RWPE1 (cell line): ENCODE results near the gene ELFN2.
A peak's percentile ranks its signal among the peaks of the same experiment; 100 is the strongest.

Source experiments
- CTCF ChIA-PET: fragments of 350-600 bp; sonication (Branson Sonifier 250); formaldehyde crosslinking; extraction: SDS; loops from one replicate; lab custom pipeline; 2021; lab: Yijun Ruan, JAX
- POLR2A ChIA-PET: fragments of 400-600 bp; formaldehyde crosslinking; extraction: SDS; loops from one replicate; lab custom pipeline; 2020; ENCODE audit warnings: antibody characterized with exemption; ENCODE audit not compliant: low non-redundant PET; lab: Yijun Ruan, JAX
- DNase-seq: peaks from one replicate; pipeline ENCODE4 v3.0.0; 2012; ENCODE audit warnings: low spot score
- H3K27ac ChIP-seq: fragments of 450-650 bp; 2 replicates; pipeline ENCODE4 v1.5.1; 2017
- TF ChIP-seq, protein P1 (sequence below): fragments of 450-650 bp; conservative IDR thresholded peaks from 2 replicates; pipeline ENCODE4 v1.5.1; 2017; ENCODE audit warnings: low read depth, mild to moderate bottlenecking

The ELFN2 gene

DNA sequence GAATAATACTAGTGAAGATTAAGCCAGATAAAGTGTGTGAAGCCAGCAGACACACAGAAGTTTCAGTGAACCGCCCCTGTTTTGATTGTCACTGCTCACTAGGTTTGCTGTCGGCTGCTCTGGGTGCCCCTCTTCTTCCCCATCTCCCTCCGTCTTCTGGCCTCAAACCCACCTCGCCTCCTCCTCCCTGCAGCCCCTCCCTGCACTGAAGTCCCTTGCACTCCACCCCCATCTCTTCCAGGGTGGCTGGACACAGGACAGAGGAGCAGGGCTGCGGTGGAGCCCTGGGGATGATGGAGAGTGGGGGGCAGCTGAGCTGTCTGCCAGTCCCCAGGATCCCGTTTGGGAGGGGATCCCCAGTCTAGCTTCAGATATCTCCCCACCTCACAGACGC is 91.5 kb downstream of the ELFN2 start:
- TF ChIP-seq, protein P1, sequence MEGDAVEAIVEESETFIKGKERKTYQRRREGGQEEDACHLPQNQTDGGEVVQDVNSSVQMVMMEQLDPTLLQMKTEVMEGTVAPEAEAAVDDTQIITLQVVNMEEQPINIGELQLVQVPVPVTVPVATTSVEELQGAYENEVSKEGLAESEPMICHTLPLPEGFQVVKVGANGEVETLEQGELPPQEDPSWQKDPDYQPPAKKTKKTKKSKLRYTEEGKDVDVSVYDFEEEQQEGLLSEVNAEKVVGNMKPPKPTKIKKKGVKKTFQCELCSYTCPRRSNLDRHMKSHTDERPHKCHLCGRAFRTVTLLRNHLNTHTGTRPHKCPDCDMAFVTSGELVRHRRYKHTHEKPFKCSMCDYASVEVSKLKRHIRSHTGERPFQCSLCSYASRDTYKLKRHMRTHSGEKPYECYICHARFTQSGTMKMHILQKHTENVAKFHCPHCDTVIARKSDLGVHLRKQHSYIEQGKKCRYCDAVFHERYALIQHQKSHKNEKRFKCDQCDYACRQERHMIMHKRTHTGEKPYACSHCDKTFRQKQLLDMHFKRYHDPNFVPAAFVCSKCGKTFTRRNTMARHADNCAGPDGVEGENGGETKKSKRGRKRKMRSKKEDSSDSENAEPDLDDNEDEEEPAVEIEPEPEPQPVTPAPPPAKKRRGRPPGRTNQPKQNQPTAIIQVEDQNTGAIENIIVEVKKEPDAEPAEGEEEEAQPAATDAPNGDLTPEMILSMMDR: no peak
- ChIA-PET CTCF (no interaction called here), POLR2A (no interaction called here)
- no peak for DNase-seq
- H3K27ac ChIP-seq: peak overlapping the region; percentile 80

DNA sequence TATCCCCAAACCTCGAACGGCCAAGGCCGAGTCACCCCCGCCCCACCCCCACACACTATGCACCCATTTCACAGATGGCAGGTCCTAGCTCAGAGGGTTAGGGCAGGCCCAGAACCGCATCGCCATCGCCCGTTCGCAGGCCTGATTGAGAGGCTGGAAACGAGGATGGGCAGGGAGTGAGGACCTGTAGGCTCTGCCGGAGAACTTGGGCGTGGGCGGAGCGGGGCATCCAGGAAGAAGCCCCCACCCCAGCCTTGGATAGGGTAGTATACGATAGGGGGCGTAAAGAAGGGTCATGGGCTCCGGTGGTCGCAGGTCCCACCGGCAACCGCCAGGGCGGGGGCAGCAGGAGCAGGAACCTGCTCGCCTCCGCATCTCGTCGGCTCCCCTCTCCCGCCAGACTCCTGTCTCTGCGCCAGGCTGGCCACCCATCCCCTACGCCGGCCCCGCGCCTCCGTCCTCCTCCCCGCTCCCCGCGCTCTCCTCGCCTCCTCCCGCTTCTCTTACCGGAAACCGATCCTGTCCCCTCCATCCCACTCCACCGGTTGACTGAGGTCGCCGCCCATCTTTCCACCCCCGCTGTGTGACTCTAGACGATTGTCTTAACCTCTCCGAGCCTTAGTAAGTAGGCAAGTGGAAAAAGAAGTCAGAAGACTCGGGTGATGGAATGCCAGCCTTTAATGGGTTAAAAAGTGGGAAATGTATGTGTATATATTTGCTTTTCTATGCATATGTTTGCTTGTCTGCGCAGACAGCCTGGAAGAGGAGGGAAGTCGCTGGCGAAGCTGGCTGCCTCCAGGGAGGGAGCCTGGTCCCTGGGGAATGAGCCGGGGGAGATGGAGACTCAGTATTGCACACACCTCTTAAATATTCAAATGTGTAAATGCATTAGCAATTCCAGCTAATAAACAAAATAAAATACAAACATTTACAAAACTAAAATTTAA is 92.1 kb downstream of the ELFN2 start:
- TF ChIP-seq, protein P1: no peak
- DNase-seq: no peak
- ChIA-PET CTCF (no interaction called here), POLR2A (no interaction called here)
- peak overlapping the region; percentile 80 for H3K27ac ChIP-seq

DNA sequence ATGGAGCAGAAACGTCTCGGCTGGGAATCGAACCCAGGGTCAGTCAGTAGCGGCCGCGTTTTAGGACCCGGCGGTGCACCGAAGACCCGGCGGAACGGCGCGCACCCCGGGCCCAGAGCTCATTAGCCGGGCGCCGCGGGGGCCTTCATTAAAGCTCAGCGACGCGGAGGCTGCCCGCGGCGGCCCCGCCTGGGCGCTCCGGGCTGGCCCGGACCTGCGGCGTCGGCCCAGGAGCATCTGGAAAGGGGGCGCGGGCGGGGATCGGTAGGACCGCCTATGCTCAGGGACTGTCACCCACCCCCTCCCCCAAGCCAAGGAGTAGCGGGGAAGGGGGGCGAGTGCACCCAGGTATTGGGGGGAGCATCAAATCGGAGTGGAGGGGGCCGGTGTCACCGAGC is 92.8 kb downstream of the ELFN2 start:
- POLR2A ChIA-PET: no interaction called here
- CTCF ChIA-PET: no interaction called here
- TF ChIP-seq, protein P1: no peak
- no peak for DNase-seq
- no peak overlapping the region for H3K27ac ChIP-seq

DNA sequence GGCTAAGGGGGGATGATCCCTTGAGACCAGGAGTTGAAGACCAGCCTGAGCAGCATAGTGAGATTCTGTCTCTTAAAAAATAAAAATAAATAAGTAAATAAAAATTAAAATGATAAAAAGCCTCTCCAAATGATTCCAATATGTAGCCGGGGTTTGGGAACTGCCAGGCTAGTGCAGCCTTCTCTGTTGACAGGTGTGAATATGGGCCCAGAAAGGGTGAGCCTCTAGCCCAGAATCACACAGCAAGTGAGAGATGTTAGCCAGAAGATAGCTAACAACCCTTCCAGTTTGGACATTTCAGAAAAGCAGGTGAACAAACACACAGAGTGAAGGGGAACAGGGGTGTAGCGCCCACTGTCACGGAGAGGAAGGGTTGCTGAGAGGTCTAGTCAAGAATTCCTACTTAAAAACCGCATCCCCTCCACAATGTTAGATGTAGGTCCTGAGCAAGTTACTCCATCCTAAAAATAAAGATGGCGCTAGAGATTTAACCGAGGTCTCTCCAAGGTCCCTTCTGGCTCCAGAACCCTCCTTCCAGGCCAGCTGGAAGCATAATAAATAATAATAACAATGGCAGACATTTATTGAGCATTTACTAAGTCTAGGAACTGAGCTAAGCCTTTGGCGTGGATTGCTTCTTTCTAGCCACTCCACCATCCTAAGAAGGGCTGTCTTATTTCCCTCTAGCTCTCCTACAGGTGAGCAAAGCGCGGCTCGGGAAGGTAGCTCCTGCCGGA is 93.4 kb downstream of the ELFN2 start:
- TF ChIP-seq, protein P1: no peak
- ChIA-PET POLR2A (no interaction called here), CTCF (no interaction called here)

DNA sequence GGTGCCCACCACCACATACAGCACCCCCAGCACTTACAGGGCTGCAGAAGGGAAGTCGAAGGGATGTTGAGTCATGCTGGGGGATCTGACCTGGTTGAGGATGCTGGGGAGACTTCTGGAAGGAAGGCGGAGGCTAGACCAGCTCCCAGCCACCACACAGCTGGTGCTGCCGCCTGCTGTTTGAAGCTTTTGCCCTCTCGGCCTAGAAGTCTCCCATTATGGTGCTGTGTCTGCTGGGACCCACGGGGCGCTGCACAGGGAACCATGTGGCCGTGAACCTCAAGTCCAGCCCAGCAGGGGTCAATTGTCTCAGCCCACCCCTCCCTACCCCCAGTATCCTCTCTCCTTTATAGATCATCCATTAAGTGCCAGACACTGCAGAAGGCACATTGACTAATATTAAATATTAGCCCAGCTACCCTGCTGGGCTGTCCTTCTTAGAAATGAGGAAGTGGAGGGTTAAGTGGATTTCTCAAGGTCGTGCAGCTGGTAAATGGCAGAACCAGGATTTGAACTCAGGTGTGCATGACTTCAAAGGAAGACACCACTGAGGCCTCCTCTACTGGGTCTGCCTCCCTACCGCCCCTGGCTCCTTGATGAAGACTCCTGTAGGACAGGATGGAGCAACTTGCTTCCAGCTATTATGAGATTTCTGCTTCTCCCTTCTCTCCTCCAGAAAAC is 95.3 kb downstream of the ELFN2 start:
- H3K27ac ChIP-seq: peak overlapping the region; percentile 65
- POLR2A ChIA-PET: no interaction called here
- DNase-seq: no peak
- CTCF ChIA-PET: no interaction called here
- TF ChIP-seq, protein P1: no peak

More for the DNA sequence above, 93.4 kb downstream of the ELFN2 start:
- no peak for DNase-seq
- no peak overlapping the region for H3K27ac ChIP-seq

DNA sequence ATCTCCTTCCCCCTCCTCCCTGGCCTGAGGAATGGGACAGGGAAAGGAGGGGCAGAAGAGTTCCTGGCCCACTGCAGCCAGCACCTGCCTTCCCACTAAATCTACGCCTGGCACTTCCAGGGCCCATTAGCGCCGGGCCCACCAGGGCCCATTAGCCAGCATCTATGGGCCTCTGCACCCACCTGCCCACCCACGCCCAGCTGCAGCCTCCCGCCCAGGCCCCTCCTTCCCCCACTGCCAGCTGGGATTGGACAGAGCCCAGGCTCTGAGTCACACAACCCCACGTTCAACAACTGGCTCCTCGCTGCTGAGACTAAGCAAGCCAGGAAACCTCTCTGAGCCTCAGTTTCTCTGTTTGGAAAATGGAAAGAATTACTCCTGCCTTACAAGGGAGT is 96.2 kb downstream of the ELFN2 start:
- POLR2A ChIA-PET: no interaction called here
- CTCF ChIA-PET: no interaction called here
- DNase-seq: peak; percentile 59
- H3K27ac ChIP-seq: peak overlapping the region; percentile 65
- TF ChIP-seq, protein P1: no peak
